Neural cell (in vitro differentiated cells): ENCODE results near the gene MANF. TPM values are rescaled to one million over a fixed set of nuclear protein-coding genes. Genes with fewer than 3 reads are reported as not detected.

Source experiments
- H2AFZ ChIP-seq: fragments of 200-600, 300-800 bp; sonication (generic), shearing (Covaris generic); 2 replicates; pipeline ENCODE4 v1.6.0; 2014; ENCODE audit warnings: low read depth, mild to moderate bottlenecking, antibody characterized with exemption, low read length, moderate library complexity
- H3F3A ChIP-seq: fragments of 200-600 bp; shearing (Covaris generic); 2 replicates; pipeline ENCODE4 v1.6.1; 2016; ENCODE audit warnings: mild to moderate bottlenecking, moderate library complexity, mixed read lengths, antibody characterized with exemption, low read length; ENCODE audit not compliant: insufficient read depth, poor library complexity, severe bottlenecking
- H3K27ac ChIP-seq: fragments of 200-600, 300-800 bp; sonication (generic), shearing (Covaris generic); 2 replicates; pipeline ENCODE4 v1.5.1; 2014; ENCODE audit warnings: mild to moderate bottlenecking, low read length, moderate library complexity
- H3K27me3 ChIP-seq: fragments of 300-800, 200-600 bp; sonication (generic), shearing (Covaris generic); 2 replicates; pipeline ENCODE4 v1.6.0; 2014; ENCODE audit warnings: mild to moderate bottlenecking, low read depth, low read length, moderate library complexity; ENCODE audit not compliant: insufficient read depth
- H3K36me3 ChIP-seq: fragments of 300-800, 200-600 bp; sonication (generic), shearing (Covaris generic); 2 replicates; pipeline ENCODE4 v1.5.1; 2014; ENCODE audit warnings: mild to moderate bottlenecking, antibody characterized with exemption, low read length, moderate library complexity; ENCODE audit not compliant: insufficient read depth
- H3K4me2 ChIP-seq: fragments of 300-800, 200-600 bp; sonication (generic), shearing (Covaris generic); 2 replicates; pipeline ENCODE4 v1.6.0; 2014; ENCODE audit warnings: mild to moderate bottlenecking, low read length
- H3K4me3 ChIP-seq: fragments of 300-800, 200-600 bp; sonication (generic), shearing (Covaris generic); 2 replicates; pipeline ENCODE4 v1.5.1; 2014; ENCODE audit warnings: mild to moderate bottlenecking, low read length, moderate library complexity
- H3K79me2 ChIP-seq: fragments of 200-600 bp; shearing (Covaris generic); replicated peaks from 2 replicates; pipeline ENCODE4 v1.6.0; 2014; ENCODE audit warnings: mild to moderate bottlenecking, low read length, moderate library complexity; ENCODE audit not compliant: insufficient read depth
- H3K9ac ChIP-seq: fragments of 300-800, 200-600 bp; sonication (generic), shearing (Covaris generic); 2 replicates; pipeline ENCODE4 v1.6.1; 2016; ENCODE audit warnings: mild to moderate bottlenecking, low read length, mixed read lengths
- H3K9me2 ChIP-seq: fragments of 200-600 bp; shearing (Covaris generic); 2 replicates; pipeline ENCODE4 v1.6.1; 2016; ENCODE audit warnings: mild to moderate bottlenecking, low read length, mixed read lengths; ENCODE audit not compliant: insufficient read depth
- H3K9me3 ChIP-seq: fragments of 200-600, 300-800 bp; sonication (generic), shearing (Covaris generic); 2 replicates; pipeline ENCODE4 v1.6.1; 2016; ENCODE audit warnings: mild to moderate bottlenecking, mixed run types, low read length, moderate library complexity, mixed read lengths
- H4K20me1 ChIP-seq: fragments of 200-600 bp; shearing (Covaris generic); 2 replicates; pipeline ENCODE4 v1.6.1; 2016; ENCODE audit warnings: mild to moderate bottlenecking, mixed run types; ENCODE audit not compliant: insufficient read depth
- CTCF ChIP-seq: fragments of 450-650 bp; IDR thresholded peaks from 2 replicates; pipeline ENCODE4 v1.5.1; 2014; ENCODE audit warnings: antibody characterized with exemption, mild to moderate bottlenecking, moderate library complexity; ENCODE audit not compliant: poor library complexity, severe bottlenecking
- EP300 ChIP-seq: fragments of 450-650 bp; conservative IDR thresholded peaks from 2 replicates; pipeline ENCODE4 v1.6.1; 2014; ENCODE audit warnings: antibody characterized with exemption, mild to moderate bottlenecking, moderate library complexity; ENCODE audit not compliant: poor library complexity, severe bottlenecking
- EZH2 ChIP-seq: fragments of 200-600, 300-800 bp; shearing (Covaris generic), sonication (generic); IDR thresholded peaks from 2 replicates; pipeline ENCODE4 v1.6.1; 2014; ENCODE audit warnings: antibody characterized with exemption, low read length, borderline replicate concordance, mild to moderate bottlenecking; ENCODE audit not compliant: insufficient read depth, poor library complexity, severe bottlenecking
- MXI1 ChIP-seq: fragments of 450-650 bp; conservative IDR thresholded peaks from 2 replicates; pipeline ENCODE4 v1.6.1; 2014; ENCODE audit warnings: antibody characterized with exemption, mild to moderate bottlenecking; ENCODE audit not compliant: poor library complexity, severe bottlenecking
- POLR2AphosphoS5 ChIP-seq: IDR thresholded peaks from 2 replicates; pipeline ENCODE4 v1.6.1; 2012
- RAD21 ChIP-seq: fragments of 450-650 bp; conservative IDR thresholded peaks from 2 replicates; pipeline ENCODE4 v1.6.1; 2014; ENCODE audit warnings: antibody characterized with exemption, mild to moderate bottlenecking, moderate library complexity
- REST ChIP-seq: IDR thresholded peaks from 2 replicates; pipeline ENCODE4 v1.6.1; 2012; ENCODE audit warnings: borderline replicate concordance
- SMC3 ChIP-seq: fragments of 450-650 bp; conservative IDR thresholded peaks from 2 replicates; pipeline ENCODE4 v1.6.1; 2014; ENCODE audit warnings: antibody characterized with exemption, mild to moderate bottlenecking, moderate library complexity; ENCODE audit not compliant: poor library complexity
- TAF1 ChIP-seq: IDR thresholded peaks from 2 replicates; pipeline ENCODE4 v1.6.1; 2012; ENCODE audit warnings: low read depth
- polyA plus RNA-seq: library from polyadenylated mRNA; depleted of rRNA; stranded (reverse); fragments of >200 nt; gene quantifications from 2 replicates; pipeline ENCODE4 v1.2.3, GENCODE V29; 2014

MANF gene
- polyA plus RNA-seq, 1 donor from 2014 or later, result 77.3 TPM

GRCh38 chr3:51389423-51390183 lies 4.5 kb downstream of the MANF start:
- Histone ChIP-seq H3K9ac (no peak overlapping the region), H3K4me2 (no peak overlapping the region), H4K20me1 (no peaks in the 10 kb centered on the region)

More at GRCh38 chr3:51389423-51390183, 4.5 kb downstream of the MANF start:
- no peak overlapping the region for H3K27ac ChIP-seq
- no peaks in the 10 kb centered on the region for H3K27me3 ChIP-seq
- H3K79me2 ChIP-seq, result peaks cover 44% of the 10 kb centered on the region
- peaks cover 5% of the 10 kb centered on the region for H3F3A ChIP-seq
- H3K9me3 ChIP-seq, result no peaks in the 10 kb centered on the region
- peaks cover 24% of the 10 kb centered on the region for H3K36me3 ChIP-seq
- TF ChIP-seq EP300, result no peak
- TF ChIP-seq RAD21, result peak; percentile 57
- TF ChIP-seq POLR2AphosphoS5, result no peak
- no peak for TF ChIP-seq EZH2
- TF ChIP-seq REST, result no peak
- peak; percentile 70 for TF ChIP-seq CTCF
- peak; percentile 62 for TF ChIP-seq SMC3
- TF ChIP-seq TAF1, result no peak
- no peak for TF ChIP-seq MXI1
- H2AFZ ChIP-seq, result no peak overlapping the region
- no peak overlapping the region for H3K4me3 ChIP-seq
- no peaks in the 10 kb centered on the region for H3K9me2 ChIP-seq
